Keratinocyte (primary cell): ENCODE measurements around the gene CCT6B.

ENCODE experiments used
- EZH2 ChIP-seq: IDR thresholded peaks from one replicate; pipeline ENCODE4 v1.6.1; 2012; ENCODE audit warnings: inconsistent platforms, mild to moderate bottlenecking, low read length, moderate library complexity
- TF ChIP-seq, protein P1 (sequence below), 3 experiments: IDR thresholded peaks in 1 of 3; conservative IDR thresholded peaks in 1 of 3; optimal IDR thresholded peaks in 1 of 3; 2 replicates in 2 of 3; 3 replicates in 1 of 3; pipeline versions ENCODE3 to v1.5.1; 2011; ENCODE audit warnings: low read length in 3 of 3, mild to moderate bottlenecking in 3 of 3, moderate library complexity in 2 of 3, control low read depth in 1 of 3, inconsistent platforms in 1 of 3; ENCODE audit not compliant: insufficient read depth in 2 of 3; ENCODE audit errors: extremely low read depth in 1 of 3

- TF ChIP-seq, protein P1, sequence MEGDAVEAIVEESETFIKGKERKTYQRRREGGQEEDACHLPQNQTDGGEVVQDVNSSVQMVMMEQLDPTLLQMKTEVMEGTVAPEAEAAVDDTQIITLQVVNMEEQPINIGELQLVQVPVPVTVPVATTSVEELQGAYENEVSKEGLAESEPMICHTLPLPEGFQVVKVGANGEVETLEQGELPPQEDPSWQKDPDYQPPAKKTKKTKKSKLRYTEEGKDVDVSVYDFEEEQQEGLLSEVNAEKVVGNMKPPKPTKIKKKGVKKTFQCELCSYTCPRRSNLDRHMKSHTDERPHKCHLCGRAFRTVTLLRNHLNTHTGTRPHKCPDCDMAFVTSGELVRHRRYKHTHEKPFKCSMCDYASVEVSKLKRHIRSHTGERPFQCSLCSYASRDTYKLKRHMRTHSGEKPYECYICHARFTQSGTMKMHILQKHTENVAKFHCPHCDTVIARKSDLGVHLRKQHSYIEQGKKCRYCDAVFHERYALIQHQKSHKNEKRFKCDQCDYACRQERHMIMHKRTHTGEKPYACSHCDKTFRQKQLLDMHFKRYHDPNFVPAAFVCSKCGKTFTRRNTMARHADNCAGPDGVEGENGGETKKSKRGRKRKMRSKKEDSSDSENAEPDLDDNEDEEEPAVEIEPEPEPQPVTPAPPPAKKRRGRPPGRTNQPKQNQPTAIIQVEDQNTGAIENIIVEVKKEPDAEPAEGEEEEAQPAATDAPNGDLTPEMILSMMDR (optimal IDR thresholded peaks at IDR 0.05 in 1 of 3, IDR thresholded peaks at IDR 0.05 in 1 of 3, conservative IDR thresholded peaks at IDR 0.05 in 1 of 3; ENCODE audit: extremely low read depth in 1 of 3, insufficient read depth in 2 of 3, low read length in 3 of 3), result no peak
- no peak for TF ChIP-seq EZH2
Measured at GRCh38 chr17:34997355-34997862, 36.1 kb upstream of the CCT6B start.
